Neuronal stem cell (in vitro differentiated cells): ENCODE measurements around the gene NDC1.
A peak's percentile ranks its signal among the peaks of the same experiment; 100 is the strongest.

Experiments
- DNase-seq: peaks from one replicate; pipeline ENCODE4 v3.0.0-alpha.2; 2013; ENCODE audit warnings: low spot score
- H2AFZ ChIP-seq: one replicate; pipeline ENCODE4 v1.6.1; 2013; ENCODE audit warnings: mild to moderate bottlenecking, low read length, inconsistent platforms
- H2AK5ac ChIP-seq: 2 replicates; pipeline ENCODE4 v1.6.1; 2013; ENCODE audit warnings: low read depth, mild to moderate bottlenecking, inconsistent platforms, low read length, moderate library complexity, mixed read lengths
- H2BK120ac ChIP-seq: 2 replicates; pipeline ENCODE4 v1.6.1; 2013; ENCODE audit warnings: low read depth, mild to moderate bottlenecking, inconsistent platforms, low read length, moderate library complexity, mixed read lengths
- H2BK12ac ChIP-seq: one replicate; pipeline ENCODE4 v1.6.1; 2013; ENCODE audit warnings: low read length, inconsistent platforms
- H2BK15ac ChIP-seq: 2 replicates; pipeline ENCODE4 v1.6.1; 2013; ENCODE audit warnings: mild to moderate bottlenecking, low read length, inconsistent platforms, mixed read lengths
- H2BK5ac ChIP-seq: one replicate; pipeline ENCODE4 v1.6.1; 2013; ENCODE audit warnings: inconsistent platforms, mild to moderate bottlenecking, low read length, moderate library complexity
- H3K14ac ChIP-seq: one replicate; pipeline ENCODE4 v1.6.1; 2013; ENCODE audit warnings: low read length, inconsistent platforms
- H3K18ac ChIP-seq: 2 replicates; pipeline ENCODE4 v1.6.1; 2013; ENCODE audit warnings: low read length, inconsistent platforms
- H3K23ac ChIP-seq: 2 replicates; pipeline ENCODE4 v1.6.1; 2013; ENCODE audit warnings: low read depth, mild to moderate bottlenecking, mixed read lengths, low read length, inconsistent platforms; ENCODE audit not compliant: poor library complexity
- H3K27ac ChIP-seq: replicated peaks from 3 replicates; pipeline ENCODE4 v1.5.1; 2013; ENCODE audit warnings: low read length, inconsistent platforms
- H3K27me3 ChIP-seq, 3 experiments: 2 replicates each; pipeline ENCODE4 v1.6.1; 2013; ENCODE audit warnings: low read length in 3 of 3, mild to moderate bottlenecking in 2 of 3, inconsistent platforms in 1 of 3, low read depth in 1 of 3, mixed read lengths in 1 of 3, moderate library complexity in 1 of 3; ENCODE audit not compliant: control insufficient read depth in 3 of 3, insufficient read depth in 3 of 3
- H3K36me3 ChIP-seq, 2 donors: replicated peaks in 1 of 2; 2 replicates each; pipeline ENCODE4 v1.6.1; 2013; ENCODE audit warnings: low read length in 2 of 2; ENCODE audit not compliant: control insufficient read depth in 2 of 2, insufficient read depth in 2 of 2
- H3K4ac ChIP-seq: 2 replicates; pipeline ENCODE4 v1.6.1; 2013; ENCODE audit warnings: inconsistent platforms, mild to moderate bottlenecking, low read length, moderate library complexity
- H3K4me1 ChIP-seq, 2 donors: 1 replicate in 1 of 2; 2 replicates in 1 of 2; pipeline ENCODE4 v1.6.1; 2013; ENCODE audit warnings: low read length in 2 of 2, low read depth in 1 of 2; ENCODE audit not compliant: control insufficient read depth in 2 of 2, insufficient read depth in 1 of 2
- H3K4me2 ChIP-seq: one replicate; pipeline ENCODE4 v1.6.1; 2013; ENCODE audit warnings: mild to moderate bottlenecking, low read length, inconsistent platforms; ENCODE audit not compliant: insufficient read depth, poor library complexity, severe bottlenecking
- H3K4me3 ChIP-seq, 2 donors: 2 replicates each; pipeline ENCODE4 v1.5.1; 2013; ENCODE audit warnings: low read length in 2 of 2, mild to moderate bottlenecking in 2 of 2, inconsistent platforms in 1 of 2, moderate library complexity in 1 of 2
- H3K79me1 ChIP-seq: one replicate; pipeline ENCODE4 v1.6.1; 2013; ENCODE audit warnings: low read depth, mild to moderate bottlenecking, inconsistent platforms, low read length, moderate library complexity
- H3K9ac ChIP-seq: one replicate; pipeline ENCODE4 v1.6.1; 2013; ENCODE audit warnings: mild to moderate bottlenecking, low read depth, low read length, inconsistent platforms; ENCODE audit not compliant: poor library complexity
- H3K9me3 ChIP-seq, 2 donors: replicated peaks in 1 of 2; 2 replicates each; pipeline versions ENCODE3 to v1.6.1; 2013; ENCODE audit warnings: low read length in 2 of 2, mild to moderate bottlenecking in 2 of 2, inconsistent platforms in 1 of 2, low read depth in 1 of 2, mixed read lengths in 1 of 2, moderate library complexity in 1 of 2; ENCODE audit not compliant: control insufficient read depth in 2 of 2, insufficient read depth in 1 of 2
- H4K8ac ChIP-seq: one replicate; pipeline ENCODE4 v1.6.1; 2013; ENCODE audit warnings: low read depth, mild to moderate bottlenecking, inconsistent platforms, low read length, moderate library complexity
- H4K91ac ChIP-seq: one replicate; pipeline ENCODE4 v1.6.1; 2013; ENCODE audit warnings: low read length, low read depth, mild to moderate bottlenecking, inconsistent platforms; ENCODE audit not compliant: poor library complexity
- WGBS, 2 donors: extraction: QIAGEN DNeasy Blood & Tissue Kit; methylation state at CpG; one replicate each; pipeline ENCODE4 v1.1.7; 2013; ENCODE audit warnings: missing lambda C conversion rate in 2 of 2, mixed read lengths in 1 of 2; ENCODE audit not compliant: insufficient read length in 2 of 2, insufficient replicate concordance in 1 of 2; ENCODE audit errors: extremely low coverage in 2 of 2; 5-methylcytosine and 5-hydroxymethylcytosine counted together

Gene NDC1

GRCh38 chr1:53737648-53738204 is 100.4 kb downstream of the NDC1 start:
- no peak overlapping the region for H2BK120ac ChIP-seq
- H3K4me2 ChIP-seq, result peak overlapping the region; percentile 85
- no peaks in the 10 kb centered on the region for H3K36me3 ChIP-seq
- no peak overlapping the region for H4K8ac ChIP-seq
- peak overlapping the region; percentile 69 for H3K23ac ChIP-seq
- peaks cover 31 to 92% (median 47%) of the 10 kb centered on the region in 3 experiments for H3K27me3 ChIP-seq
- H3K9me3 ChIP-seq, result peaks cover 2 to 4% of the 10 kb centered on the region in 2 donors
- no peak overlapping the region for H4K91ac ChIP-seq
- H3K4ac ChIP-seq, result no peak overlapping the region
- WGBS, 2 donors, result no CpG with 5 or more reads among the region's 58 CpGs
- H3K14ac ChIP-seq, result no peak overlapping the region
- H2BK12ac ChIP-seq, result no peak overlapping the region
- no peak overlapping the region for H2BK5ac ChIP-seq
- no peaks in the 10 kb centered on the region for H3K79me1 ChIP-seq
- H2AK5ac ChIP-seq, result no peak overlapping the region
- H3K27ac ChIP-seq, result no peak overlapping the region
- H3K4me1 ChIP-seq, result peaks cover 2 to 10% of the 10 kb centered on the region in 2 donors
- H3K9ac ChIP-seq, result peak overlapping the region; percentile 85
- peak overlapping the region; percentile 92 for H2AFZ ChIP-seq
- DNase-seq, result no peak
- peak overlapping the region; percentile 35 for H3K18ac ChIP-seq
- peak overlapping the region; percentile 12 for H2BK15ac ChIP-seq
- H3K4me3 ChIP-seq, result peak overlapping the region in 1 of 2 donors; percentile 73

DNA sequence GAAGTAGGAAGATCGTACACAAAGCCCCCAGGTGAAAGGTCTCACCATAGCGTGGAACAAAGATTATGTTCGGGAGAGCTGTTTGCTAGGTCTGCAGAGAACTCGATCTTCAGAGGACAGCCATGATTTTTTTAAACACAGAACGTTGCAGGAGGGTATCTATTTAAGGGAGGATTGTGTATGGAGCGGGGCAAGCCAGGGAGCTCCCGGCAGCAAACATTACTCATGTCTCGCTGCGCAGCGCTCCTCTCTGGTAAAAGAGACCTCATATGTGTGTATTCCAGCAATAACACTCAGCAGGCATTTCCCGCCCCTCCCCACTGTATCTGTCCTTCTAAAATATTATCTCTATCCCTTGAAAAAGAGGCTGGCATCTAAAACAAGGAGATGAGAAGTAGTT is 101.8 kb downstream of the NDC1 start:
- Histone ChIP-seq H3K4me1 (peaks cover 2 to 10% of the 10 kb centered on the region in 2 donors), H3K4ac (no peak overlapping the region), H3K27ac (no peak overlapping the region), H3K36me3 (no peaks in the 10 kb centered on the region), H3K4me2 (no peak overlapping the region), H3K4me3 (no peak overlapping the region), H3K23ac (no peak overlapping the region), H2BK120ac (no peak overlapping the region), H4K91ac (no peak overlapping the region), H2AK5ac (no peak overlapping the region), H3K14ac (no peak overlapping the region), H3K18ac (no peak overlapping the region), H2BK5ac (no peak overlapping the region), H2BK12ac (no peak overlapping the region), H2AFZ (no peak overlapping the region), H4K8ac (no peak overlapping the region), H3K9ac (no peak overlapping the region), H3K9me3 (peaks cover 0 to 4% of the 10 kb centered on the region in 2 donors), H3K79me1 (no peaks in the 10 kb centered on the region), H2BK15ac (no peak overlapping the region), H3K27me3 (peaks cover 31 to 96% (median 47%) of the 10 kb centered on the region in 3 experiments)
- DNase-seq, result no peak
- WGBS, 2 donors, result no CpG with 5 or more reads among the region's 11 CpGs

- H3K36me3 ChIP-seq, result no peaks in the 10 kb centered on the region
- H2BK5ac ChIP-seq, result no peak overlapping the region
- H3K18ac ChIP-seq, result no peak overlapping the region
- H2AK5ac ChIP-seq, result no peak overlapping the region
- no peak overlapping the region for H2BK120ac ChIP-seq
- no peak overlapping the region for H3K9ac ChIP-seq
- H3K23ac ChIP-seq, result no peak overlapping the region
- WGBS, 2 donors, result no CpG with 5 or more reads among the region's 5 CpGs
- peaks cover 2 to 10% of the 10 kb centered on the region in 2 donors for H3K4me1 ChIP-seq
- H4K8ac ChIP-seq, result no peak overlapping the region
- no peak overlapping the region for H3K14ac ChIP-seq
- no peak overlapping the region for H2BK15ac ChIP-seq
- DNase-seq, result no peak
- peaks cover 0 to 4% of the 10 kb centered on the region in 2 donors for H3K9me3 ChIP-seq
- H2BK12ac ChIP-seq, result no peak overlapping the region
- no peak overlapping the region for H2AFZ ChIP-seq
- no peak overlapping the region for H4K91ac ChIP-seq
- no peak overlapping the region for H3K4ac ChIP-seq
- no peak overlapping the region for H3K4me3 ChIP-seq
- no peak overlapping the region for H3K27ac ChIP-seq
- no peak overlapping the region for H3K4me2 ChIP-seq
- H3K79me1 ChIP-seq, result no peaks in the 10 kb centered on the region
- peaks cover 31 to 97% (median 47%) of the 10 kb centered on the region in 3 experiments for H3K27me3 ChIP-seq
Observed at GRCh38 chr1:53735681-53736080, 102.4 kb downstream of the NDC1 start.

GRCh38 chr1:53735261-53735660 is 102.8 kb downstream of the NDC1 start:
- H3K27ac ChIP-seq, result no peak overlapping the region
- no peak overlapping the region for H4K91ac ChIP-seq
- H3K9ac ChIP-seq, result no peak overlapping the region
- no peak overlapping the region for H3K23ac ChIP-seq
- no peaks in the 10 kb centered on the region for H3K36me3 ChIP-seq
- H3K18ac ChIP-seq, result no peak overlapping the region
- H3K4me2 ChIP-seq, result no peak overlapping the region
- H3K27me3 ChIP-seq, result peaks cover 28 to 97% (median 43%) of the 10 kb centered on the region in 3 experiments
- no peak overlapping the region for H2BK15ac ChIP-seq
- H3K4ac ChIP-seq, result no peak overlapping the region
- H3K79me1 ChIP-seq, result no peaks in the 10 kb centered on the region
- H3K4me3 ChIP-seq, result no peak overlapping the region
- peaks cover 0 to 1% of the 10 kb centered on the region in 2 donors for H3K9me3 ChIP-seq
- no peak overlapping the region for H2BK120ac ChIP-seq
- no peak overlapping the region for H4K8ac ChIP-seq
- H2AK5ac ChIP-seq, result no peak overlapping the region
- WGBS, 2 donors, result no CpG with 5 or more reads among the region's 5 CpGs
- H2BK12ac ChIP-seq, result no peak overlapping the region
- H2AFZ ChIP-seq, result no peak overlapping the region
- H3K14ac ChIP-seq, result no peak overlapping the region
- no peak for DNase-seq
- no peak overlapping the region for H2BK5ac ChIP-seq
- H3K4me1 ChIP-seq, result peaks cover 2 to 7% of the 10 kb centered on the region in 2 donors
